Measurements from ENCODE around the gene PICALM. TPM values are rescaled to one million over a fixed set of nuclear protein-coding genes. Genes with fewer than 3 reads are reported as not detected.

PICALM gene
- total and polyA plus RNA-seq, 2 of the 8 experiments (the other 6 are each of a cell fraction or from before 2014, with no cell fraction given), result 69.4 to 71.3 TPM

DNA sequence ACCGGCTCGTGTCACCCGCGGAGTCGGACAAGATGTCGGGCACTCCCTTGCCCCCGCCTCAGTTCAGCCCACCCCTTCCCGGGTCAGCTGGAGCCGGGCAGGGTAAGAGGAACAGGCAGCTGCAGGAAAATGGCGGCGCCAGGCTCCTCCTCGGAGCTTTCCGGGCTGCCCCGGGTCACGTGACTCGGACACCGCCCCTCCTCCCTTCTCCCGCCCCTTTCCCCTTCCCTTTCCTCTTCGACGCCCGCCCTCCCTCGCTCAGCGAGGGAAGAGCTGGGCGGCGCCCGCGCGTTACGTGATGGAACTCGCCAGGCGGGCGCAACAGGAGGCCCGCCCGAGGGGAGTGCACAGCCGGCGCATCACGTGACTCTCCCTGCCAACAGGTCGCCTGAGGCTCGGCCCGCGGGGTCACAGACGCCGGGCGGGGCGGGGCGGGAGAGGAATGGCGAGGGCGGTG lies at the start of gene PICALM (continued):
- TF ChIP-seq, protein P1, sequence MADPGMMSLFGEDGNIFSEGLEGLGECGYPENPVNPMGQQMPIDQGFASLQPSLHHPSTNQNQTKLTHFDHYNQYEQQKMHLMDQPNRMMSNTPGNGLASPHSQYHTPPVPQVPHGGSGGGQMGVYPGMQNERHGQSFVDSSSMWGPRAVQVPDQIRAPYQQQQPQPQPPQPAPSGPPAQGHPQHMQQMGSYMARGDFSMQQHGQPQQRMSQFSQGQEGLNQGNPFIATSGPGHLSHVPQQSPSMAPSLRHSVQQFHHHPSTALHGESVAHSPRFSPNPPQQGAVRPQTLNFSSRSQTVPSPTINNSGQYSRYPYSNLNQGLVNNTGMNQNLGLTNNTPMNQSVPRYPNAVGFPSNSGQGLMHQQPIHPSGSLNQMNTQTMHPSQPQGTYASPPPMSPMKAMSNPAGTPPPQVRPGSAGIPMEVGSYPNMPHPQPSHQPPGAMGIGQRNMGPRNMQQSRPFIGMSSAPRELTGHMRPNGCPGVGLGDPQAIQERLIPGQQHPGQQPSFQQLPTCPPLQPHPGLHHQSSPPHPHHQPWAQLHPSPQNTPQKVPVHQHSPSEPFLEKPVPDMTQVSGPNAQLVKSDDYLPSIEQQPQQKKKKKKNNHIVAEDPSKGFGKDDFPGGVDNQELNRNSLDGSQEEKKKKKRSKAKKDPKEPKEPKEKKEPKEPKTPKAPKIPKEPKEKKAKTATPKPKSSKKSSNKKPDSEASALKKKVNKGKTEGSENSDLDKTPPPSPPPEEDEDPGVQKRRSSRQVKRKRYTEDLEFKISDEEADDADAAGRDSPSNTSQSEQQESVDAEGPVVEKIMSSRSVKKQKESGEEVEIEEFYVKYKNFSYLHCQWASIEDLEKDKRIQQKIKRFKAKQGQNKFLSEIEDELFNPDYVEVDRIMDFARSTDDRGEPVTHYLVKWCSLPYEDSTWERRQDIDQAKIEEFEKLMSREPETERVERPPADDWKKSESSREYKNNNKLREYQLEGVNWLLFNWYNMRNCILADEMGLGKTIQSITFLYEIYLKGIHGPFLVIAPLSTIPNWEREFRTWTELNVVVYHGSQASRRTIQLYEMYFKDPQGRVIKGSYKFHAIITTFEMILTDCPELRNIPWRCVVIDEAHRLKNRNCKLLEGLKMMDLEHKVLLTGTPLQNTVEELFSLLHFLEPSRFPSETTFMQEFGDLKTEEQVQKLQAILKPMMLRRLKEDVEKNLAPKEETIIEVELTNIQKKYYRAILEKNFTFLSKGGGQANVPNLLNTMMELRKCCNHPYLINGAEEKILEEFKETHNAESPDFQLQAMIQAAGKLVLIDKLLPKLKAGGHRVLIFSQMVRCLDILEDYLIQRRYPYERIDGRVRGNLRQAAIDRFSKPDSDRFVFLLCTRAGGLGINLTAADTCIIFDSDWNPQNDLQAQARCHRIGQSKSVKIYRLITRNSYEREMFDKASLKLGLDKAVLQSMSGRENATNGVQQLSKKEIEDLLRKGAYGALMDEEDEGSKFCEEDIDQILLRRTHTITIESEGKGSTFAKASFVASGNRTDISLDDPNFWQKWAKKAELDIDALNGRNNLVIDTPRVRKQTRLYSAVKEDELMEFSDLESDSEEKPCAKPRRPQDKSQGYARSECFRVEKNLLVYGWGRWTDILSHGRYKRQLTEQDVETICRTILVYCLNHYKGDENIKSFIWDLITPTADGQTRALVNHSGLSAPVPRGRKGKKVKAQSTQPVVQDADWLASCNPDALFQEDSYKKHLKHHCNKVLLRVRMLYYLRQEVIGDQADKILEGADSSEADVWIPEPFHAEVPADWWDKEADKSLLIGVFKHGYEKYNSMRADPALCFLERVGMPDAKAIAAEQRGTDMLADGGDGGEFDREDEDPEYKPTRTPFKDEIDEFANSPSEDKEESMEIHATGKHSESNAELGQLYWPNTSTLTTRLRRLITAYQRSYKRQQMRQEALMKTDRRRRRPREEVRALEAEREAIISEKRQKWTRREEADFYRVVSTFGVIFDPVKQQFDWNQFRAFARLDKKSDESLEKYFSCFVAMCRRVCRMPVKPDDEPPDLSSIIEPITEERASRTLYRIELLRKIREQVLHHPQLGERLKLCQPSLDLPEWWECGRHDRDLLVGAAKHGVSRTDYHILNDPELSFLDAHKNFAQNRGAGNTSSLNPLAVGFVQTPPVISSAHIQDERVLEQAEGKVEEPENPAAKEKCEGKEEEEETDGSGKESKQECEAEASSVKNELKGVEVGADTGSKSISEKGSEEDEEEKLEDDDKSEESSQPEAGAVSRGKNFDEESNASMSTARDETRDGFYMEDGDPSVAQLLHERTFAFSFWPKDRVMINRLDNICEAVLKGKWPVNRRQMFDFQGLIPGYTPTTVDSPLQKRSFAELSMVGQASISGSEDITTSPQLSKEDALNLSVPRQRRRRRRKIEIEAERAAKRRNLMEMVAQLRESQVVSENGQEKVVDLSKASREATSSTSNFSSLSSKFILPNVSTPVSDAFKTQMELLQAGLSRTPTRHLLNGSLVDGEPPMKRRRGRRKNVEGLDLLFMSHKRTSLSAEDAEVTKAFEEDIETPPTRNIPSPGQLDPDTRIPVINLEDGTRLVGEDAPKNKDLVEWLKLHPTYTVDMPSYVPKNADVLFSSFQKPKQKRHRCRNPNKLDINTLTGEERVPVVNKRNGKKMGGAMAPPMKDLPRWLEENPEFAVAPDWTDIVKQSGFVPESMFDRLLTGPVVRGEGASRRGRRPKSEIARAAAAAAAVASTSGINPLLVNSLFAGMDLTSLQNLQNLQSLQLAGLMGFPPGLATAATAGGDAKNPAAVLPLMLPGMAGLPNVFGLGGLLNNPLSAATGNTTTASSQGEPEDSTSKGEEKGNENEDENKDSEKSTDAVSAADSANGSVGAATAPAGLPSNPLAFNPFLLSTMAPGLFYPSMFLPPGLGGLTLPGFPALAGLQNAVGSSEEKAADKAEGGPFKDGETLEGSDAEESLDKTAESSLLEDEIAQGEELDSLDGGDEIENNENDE (IDR thresholded peaks at IDR 0.05; ENCODE audit: insufficient replicate concordance, low read length), result no peak
- no peak for TF ChIP-seq TCF12 (IDR thresholded peaks at IDR 0.05; ENCODE audit: low read depth, low read length)
- TF ChIP-seq CTBP2 (IDR thresholded peaks at IDR 0.05; ENCODE audit: borderline replicate concordance, insufficient read depth, insufficient read length, low read length), result no peak
- no peak for TF ChIP-seq POU5F1 (IDR thresholded peaks at IDR 0.05; ENCODE audit: low read depth, low read length)
- TF ChIP-seq JUN (IDR thresholded peaks at IDR 0.05; ENCODE audit: low read depth, low read length), result no peak
- peak; percentile 96 for TF ChIP-seq YY1 (IDR thresholded peaks at IDR 0.05; ENCODE audit: low read depth, low read length)
- TF ChIP-seq NANOG (IDR thresholded peaks at IDR 0.05; ENCODE audit: insufficient read depth, low read depth, low read length, poor library complexity, severe bottlenecking), result no peak
- no peak for TF ChIP-seq MAFK (IDR thresholded peaks at IDR 0.05; ENCODE audit: low read depth, low read length)
- TF ChIP-seq NRF1 (IDR thresholded peaks at IDR 0.05; ENCODE audit: low read depth, low read length), result no peak
- TF ChIP-seq CEBPB (IDR thresholded peaks at IDR 0.05; ENCODE audit: low read depth, low read length), result no peak
- peak; percentile 72 for TF ChIP-seq TAF1 (IDR thresholded peaks at IDR 0.05; ENCODE audit: low read depth, low read length)
- peak; percentile 22 for TF ChIP-seq ASH2L (IDR thresholded peaks at IDR 0.05; ENCODE audit: low read length)

All from H1 (cell line).